ENCODE results near the gene TDRD3.

TDRD3 gene

GRCh38 chr13:60396783-60397703 lies at the start of gene TDRD3:
Gene TDRD3 (plus strand): TSS chr13:60397220. CDS start chr13:60397365, 145 bp downstream.
- DNase-seq (ENCODE audit: low read depth): peak; percentile 84
- TF ChIP-seq, protein P1, sequence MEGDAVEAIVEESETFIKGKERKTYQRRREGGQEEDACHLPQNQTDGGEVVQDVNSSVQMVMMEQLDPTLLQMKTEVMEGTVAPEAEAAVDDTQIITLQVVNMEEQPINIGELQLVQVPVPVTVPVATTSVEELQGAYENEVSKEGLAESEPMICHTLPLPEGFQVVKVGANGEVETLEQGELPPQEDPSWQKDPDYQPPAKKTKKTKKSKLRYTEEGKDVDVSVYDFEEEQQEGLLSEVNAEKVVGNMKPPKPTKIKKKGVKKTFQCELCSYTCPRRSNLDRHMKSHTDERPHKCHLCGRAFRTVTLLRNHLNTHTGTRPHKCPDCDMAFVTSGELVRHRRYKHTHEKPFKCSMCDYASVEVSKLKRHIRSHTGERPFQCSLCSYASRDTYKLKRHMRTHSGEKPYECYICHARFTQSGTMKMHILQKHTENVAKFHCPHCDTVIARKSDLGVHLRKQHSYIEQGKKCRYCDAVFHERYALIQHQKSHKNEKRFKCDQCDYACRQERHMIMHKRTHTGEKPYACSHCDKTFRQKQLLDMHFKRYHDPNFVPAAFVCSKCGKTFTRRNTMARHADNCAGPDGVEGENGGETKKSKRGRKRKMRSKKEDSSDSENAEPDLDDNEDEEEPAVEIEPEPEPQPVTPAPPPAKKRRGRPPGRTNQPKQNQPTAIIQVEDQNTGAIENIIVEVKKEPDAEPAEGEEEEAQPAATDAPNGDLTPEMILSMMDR (conservative IDR thresholded peaks at IDR 0.05; ENCODE audit: control insufficient read depth, insufficient read depth, low read depth, low read length): peak; percentile 78
- peak within 1 kb of the TSS; percentile 82 for H3K4me3 ChIP-seq (ENCODE audit: control insufficient read depth, low read depth, low read length)

GRCh38 chr13:60347690-60348089 lies 49.3 kb upstream of the TDRD3 start:
- H3K4me3 ChIP-seq (ENCODE audit: control insufficient read depth, low read depth, low read length): no peak overlapping the region
- no peak for DNase-seq (ENCODE audit: low read depth)
- TF ChIP-seq, protein P1 (conservative IDR thresholded peaks at IDR 0.05; ENCODE audit: control insufficient read depth, insufficient read depth, low read depth, low read length): no peak

GRCh38 chr13:60348097-60348496 lies 48.9 kb upstream of the TDRD3 start:
- no peak overlapping the region for H3K4me3 ChIP-seq (ENCODE audit: control insufficient read depth, low read depth, low read length)
- TF ChIP-seq, protein P1 (conservative IDR thresholded peaks at IDR 0.05; ENCODE audit: control insufficient read depth, insufficient read depth, low read depth, low read length): no peak
- DNase-seq (ENCODE audit: low read depth): no peak

GRCh38 chr13:60351326-60351725 lies 45.7 kb upstream of the TDRD3 start:
- DNase-seq (ENCODE audit: low read depth): peak; percentile 82
- no peak overlapping the region for H3K4me3 ChIP-seq (ENCODE audit: control insufficient read depth, low read depth, low read length)
- TF ChIP-seq, protein P1 (conservative IDR thresholded peaks at IDR 0.05; ENCODE audit: control insufficient read depth, insufficient read depth, low read depth, low read length): no peak

DNA sequence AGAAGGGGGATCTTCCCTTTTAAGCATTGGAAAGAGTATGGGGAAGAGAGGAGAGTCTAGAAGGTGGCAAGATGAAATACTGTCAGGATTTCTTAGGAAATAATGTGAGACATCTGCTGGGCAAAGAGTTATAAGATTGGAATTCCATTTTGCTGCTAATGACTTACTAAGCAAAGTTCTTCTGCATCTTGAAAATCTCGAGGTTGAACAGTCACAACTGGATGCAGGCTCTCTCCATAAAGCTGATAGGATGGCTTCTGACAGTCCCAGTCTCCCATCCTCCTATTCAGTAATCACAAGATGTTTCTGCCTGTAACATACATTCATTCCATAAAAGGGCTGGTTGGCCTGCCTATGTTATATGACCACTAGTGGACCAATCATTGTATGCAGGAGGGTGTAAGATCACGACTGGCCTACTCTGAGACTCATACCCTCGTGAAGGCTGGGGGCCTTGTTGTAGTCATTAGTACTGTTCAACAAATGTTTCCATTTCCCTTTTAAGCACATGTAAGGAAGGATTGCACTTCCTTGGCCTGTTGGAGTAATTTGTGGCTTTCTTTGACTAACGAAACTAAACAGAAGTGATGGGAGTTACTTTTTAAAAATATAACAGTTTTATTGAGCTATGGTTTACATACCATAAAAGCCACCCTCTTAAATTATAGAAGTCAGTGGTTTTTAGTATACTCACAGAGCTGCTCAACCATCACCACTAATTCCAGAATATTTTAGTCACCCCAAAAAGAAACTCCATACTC lies 45.0 kb upstream of the TDRD3 start:
- H3K4me3 ChIP-seq (ENCODE audit: control insufficient read depth, low read depth, low read length): no peak overlapping the region
- peak; percentile 31 for DNase-seq (ENCODE audit: low read depth)

GRCh38 chr13:60352644-60353043 lies 44.4 kb upstream of the TDRD3 start:
- TF ChIP-seq, protein P1 (conservative IDR thresholded peaks at IDR 0.05; ENCODE audit: control insufficient read depth, insufficient read depth, low read depth, low read length): no peak
- no peak for DNase-seq (ENCODE audit: low read depth)
- no peak overlapping the region for H3K4me3 ChIP-seq (ENCODE audit: control insufficient read depth, low read depth, low read length)

More for the DNA sequence above, 45.0 kb upstream of the TDRD3 start:
- TF ChIP-seq, protein P1 (conservative IDR thresholded peaks at IDR 0.05; ENCODE audit: control insufficient read depth, insufficient read depth, low read depth, low read length): no peak
